ENCODE measurements around the gene LEF1.

GRCh38 chr4:108070775-108071174 lies 98.0 kb downstream of the LEF1 start:
- TF ChIP-seq POLR2AphosphoS5 (IDR thresholded peaks at IDR 0.05; ENCODE audit: insufficient read depth in 1 of 2, low read depth in 1 of 2) (no peak), CTCF (IDR thresholded peaks at IDR 0.05) (no peak), POLR2A (IDR thresholded peaks at IDR 0.05) (no peak)
